IMR-90 (cell line): ENCODE measurements around the gene INF2. TPM values are rescaled to one million over a fixed set of nuclear protein-coding genes. Genes with fewer than 3 reads are reported as not detected.

ENCODE experiments used
- ATAC-seq: fragments of 200-7000 bp; cut with Tn5 transposase; 2 replicates; pipeline ENCODE4 v1.9.1; 2020; ENCODE audit warnings: low read depth, mild to moderate bottlenecking, moderate library complexity
- BruUV-seq: library from RNA; stranded (reverse); fragments of 400-500 nt; replicated peaks from 2 replicates; lab custom pipeline; 2021; lab: Mats Ljungman, UMichigan
- CTCF ChIA-PET: fragments of 300-600 bp; formaldehyde crosslinking; extraction: SDS; loops from one replicate; lab custom pipeline; 2021; ENCODE audit warnings: antibody characterized with exemption; lab: Yijun Ruan, JAX
- POLR2A ChIA-PET: fragments of 300-600 bp; sonication (Branson Sonifier 250); formaldehyde crosslinking; loops from one replicate; lab custom pipeline; 2022; ENCODE audit warnings: antibody characterized with exemption; ENCODE audit not compliant: unreplicated experiment; lab: Charles Lee
- DNase-seq: peaks from one replicate; pipeline ENCODE4 v3.0.0; 2013
- H2AFZ ChIP-seq: replicated peaks from 2 replicates; pipeline ENCODE3; 2013; ENCODE audit warnings: low read length, mild to moderate bottlenecking; ENCODE audit not compliant: poor library complexity
- H2AK5ac ChIP-seq: 2 replicates; pipeline ENCODE4 v1.6.1; 2013; ENCODE audit warnings: low read depth, low read length, inconsistent platforms
- H2AK9ac ChIP-seq: replicated peaks from 2 replicates; pipeline ENCODE3; 2013; ENCODE audit warnings: mild to moderate bottlenecking, low read depth, low read length, moderate library complexity; ENCODE audit not compliant: poor library complexity
- H2BK120ac ChIP-seq: 2 replicates; pipeline ENCODE4 v1.6.1; 2013; ENCODE audit warnings: low read depth, low read length, inconsistent platforms
- H2BK15ac ChIP-seq: 3 replicates; pipeline ENCODE4 v1.6.1; 2013; ENCODE audit warnings: low read depth, low read length, inconsistent platforms
- H2BK20ac ChIP-seq: 2 replicates; pipeline ENCODE4 v1.6.1; 2013; ENCODE audit warnings: low read depth, mild to moderate bottlenecking, inconsistent platforms, low read length, moderate library complexity
- H2BK5ac ChIP-seq: 2 replicates; pipeline ENCODE4 v1.6.1; 2013; ENCODE audit warnings: mild to moderate bottlenecking, low read depth, low read length, inconsistent platforms; ENCODE audit not compliant: poor library complexity, severe bottlenecking
- H3K14ac ChIP-seq: replicated peaks from 2 replicates; pipeline ENCODE4 v1.6.1; 2013; ENCODE audit warnings: low read depth, low read length, inconsistent platforms
- H3K18ac ChIP-seq: 2 replicates; pipeline ENCODE4 v1.6.1; 2013; ENCODE audit warnings: low read depth, low read length, control low read depth
- H3K23ac ChIP-seq: 2 replicates; pipeline ENCODE4 v1.6.1; 2013; ENCODE audit warnings: low read depth, low read length, inconsistent platforms
- H3K27ac ChIP-seq: 2 replicates; pipeline ENCODE4 v1.5.1; 2013; ENCODE audit warnings: mild to moderate bottlenecking, control low read depth, low read length; ENCODE audit not compliant: insufficient read depth
- H3K27me3 ChIP-seq: 2 replicates; pipeline ENCODE4 v1.6.1; 2013; ENCODE audit warnings: low read length; ENCODE audit not compliant: control insufficient read depth, insufficient read depth
- H3K36me3 ChIP-seq: 2 replicates; pipeline ENCODE4 v1.6.1; 2013; ENCODE audit warnings: low read length, mixed read lengths; ENCODE audit not compliant: control insufficient read depth, insufficient read depth
- H3K4ac ChIP-seq: 2 replicates; pipeline ENCODE4 v1.6.1; 2013; ENCODE audit warnings: low read depth, low read length, inconsistent platforms
- H3K4me1 ChIP-seq: 2 replicates; pipeline ENCODE4 v1.6.1; 2013; ENCODE audit warnings: low read length, mixed read lengths; ENCODE audit not compliant: control insufficient read depth, insufficient read depth
- H3K4me2 ChIP-seq: 2 replicates; pipeline ENCODE4 v1.6.1; 2013; ENCODE audit warnings: low read depth, mild to moderate bottlenecking, control low read depth, low read length, moderate library complexity
- H3K4me3 ChIP-seq: 2 replicates; pipeline ENCODE4 v1.5.1; 2013; ENCODE audit warnings: low read depth, mild to moderate bottlenecking, control low read depth, low read length, moderate library complexity; ENCODE audit not compliant: insufficient read depth
- H3K56ac ChIP-seq: 2 replicates; pipeline ENCODE4 v1.6.1; 2013; ENCODE audit warnings: low read length, inconsistent platforms; ENCODE audit not compliant: insufficient read depth; ENCODE audit errors: extremely low read depth
- H3K79me1 ChIP-seq, 2 experiments: 2 replicates each; pipeline ENCODE4 v1.6.1; 2013; ENCODE audit warnings: low read length in 2 of 2, inconsistent platforms in 1 of 2, low read depth in 1 of 2
- H3K9ac ChIP-seq: 2 replicates; pipeline ENCODE4 v1.6.1; 2013; ENCODE audit warnings: low read depth, low read length, control low read depth
- H3K9me1 ChIP-seq: 2 replicates; pipeline ENCODE4 v1.6.1; 2013; ENCODE audit warnings: low read length, inconsistent platforms; ENCODE audit not compliant: insufficient read depth
- H3K9me3 ChIP-seq: 2 replicates; pipeline ENCODE4 v1.6.1; 2013; ENCODE audit warnings: low read length; ENCODE audit not compliant: control insufficient read depth, insufficient read depth
- H4K20me1 ChIP-seq: 2 replicates; pipeline ENCODE4 v1.6.1; 2013; ENCODE audit warnings: low read length, inconsistent platforms; ENCODE audit not compliant: insufficient read depth
- H4K5ac ChIP-seq: 2 replicates; pipeline ENCODE4 v1.6.1; 2013; ENCODE audit warnings: mild to moderate bottlenecking, low read depth, low read length, control low read depth
- H4K8ac ChIP-seq, 2 experiments: 2 replicates each; pipeline ENCODE4 v1.6.1; 2013; ENCODE audit warnings: low read depth in 2 of 2, low read length in 2 of 2, control low read depth in 1 of 2, inconsistent platforms in 1 of 2
- H4K91ac ChIP-seq: 2 replicates; pipeline ENCODE4 v1.6.1; 2013; ENCODE audit warnings: low read depth, low read length, inconsistent platforms; ENCODE audit not compliant: insufficient read depth
- BHLHE40 ChIP-seq: fragments of 150-350 bp; IDR thresholded peaks from 2 replicates; pipeline ENCODE4 v1.6.1; 2016; ENCODE audit warnings: mild to moderate bottlenecking, low read depth, low read length
- CEBPB ChIP-seq: IDR thresholded peaks from 2 replicates; pipeline ENCODE4 v1.6.1; 2012; ENCODE audit warnings: low read depth, low read length, improper control_type of control experiment
- CTCF ChIP-seq: conservative IDR thresholded peaks from 2 replicates; pipeline ENCODE4 v1.5.1; 2012; ENCODE audit warnings: mild to moderate bottlenecking, low read depth, low read length, improper control_type of control experiment
- FOS ChIP-seq: fragments of 150-350 bp; IDR thresholded peaks from 2 replicates; pipeline ENCODE4 v1.6.1; 2016; ENCODE audit warnings: low read depth, low read length
- MAFK ChIP-seq: IDR thresholded peaks from 2 replicates; pipeline ENCODE4 v1.6.1; 2012; ENCODE audit warnings: low read depth, low read length, improper control_type of control experiment
- MAZ ChIP-seq: IDR thresholded peaks from 2 replicates; pipeline ENCODE4 v1.6.1; 2012; ENCODE audit warnings: low read depth, mild to moderate bottlenecking, low read length, improper control_type of control experiment, moderate library complexity, borderline replicate concordance
- MXI1 ChIP-seq: IDR thresholded peaks from 2 replicates; pipeline ENCODE4 v1.6.1; 2012; ENCODE audit warnings: low read depth, mild to moderate bottlenecking, low read length, moderate library complexity, borderline replicate concordance
- NFE2L2 ChIP-seq: fragments of 150-350 bp; IDR thresholded peaks from 2 replicates; pipeline ENCODE4 v1.6.1; 2016; ENCODE audit warnings: low read depth, mild to moderate bottlenecking, low read length
- POLR2A ChIP-seq: IDR thresholded peaks from 2 replicates; pipeline ENCODE4 v1.6.1; 2012; ENCODE audit warnings: mild to moderate bottlenecking, low read depth, low read length
- RAD21 ChIP-seq: IDR thresholded peaks from 2 replicates; pipeline ENCODE4 v1.6.1; 2012; ENCODE audit warnings: low read length, improper control_type of control experiment
- RCOR1 ChIP-seq: IDR thresholded peaks from 2 replicates; pipeline ENCODE4 v1.6.1; 2012; ENCODE audit warnings: mild to moderate bottlenecking, low read length, improper control_type of control experiment; ENCODE audit not compliant: insufficient replicate concordance
- RFX5 ChIP-seq: IDR thresholded peaks from 2 replicates; pipeline ENCODE4 v1.8.0; 2012; ENCODE audit warnings: low read depth, mild to moderate bottlenecking, low read length, moderate library complexity
- SMC3 ChIP-seq: fragments of 150-350 bp; IDR thresholded peaks from 2 replicates; pipeline ENCODE4 v1.6.1; 2016; ENCODE audit warnings: low read depth, mild to moderate bottlenecking, antibody characterized with exemption, low read length, moderate library complexity
- USF2 ChIP-seq: fragments of 150-350 bp; IDR thresholded peaks from 2 replicates; pipeline ENCODE4 v1.6.1; 2017; ENCODE audit warnings: mild to moderate bottlenecking, antibody characterized with exemption, low read length, low read depth
- WGBS, 2 experiments: methylation state at CpG; one replicate each; pipeline versions ENCODE4 v1.1.5 to v1.1.7; 2013; ENCODE audit warnings: missing lambda C conversion rate in 2 of 2; ENCODE audit not compliant: insufficient read length in 1 of 2; ENCODE audit errors: extremely low coverage in 2 of 2; 5-methylcytosine and 5-hydroxymethylcytosine counted together
- dilution Hi-C: fragments of 300-500 bp; cut with HindIII; formaldehyde crosslinking; loops from one replicate; pipeline ENCODE4 v1.14.3; 2018; ENCODE audit warnings: low sequenced_read_pairs; ENCODE audit not compliant: unreplicated experiment
- in situ Hi-C: fragments of 300-500 bp; cut with MboI; formaldehyde crosslinking; loops from 3 replicates; pipeline ENCODE4 v1.14.3; 2019; ENCODE audit warnings: low sequenced_read_pairs, inconsistent platforms, mixed read lengths
- intact Hi-C: fragments of 100-400 bp; cut with micrococcal nuclease; formaldehyde crosslinking; loops from 2 replicates; pipeline ENCODE4 v1.10.0; 2022
- polyA plus RNA-seq, 3 experiments: library from polyadenylated mRNA; depleted of rRNA; stranded (reverse); fragments of >200 nt; gene quantifications; 2 replicates each; pipeline ENCODE4 v1.2.3, GENCODE V29; 2012; ENCODE audit warnings: low replicate concordance in 1 of 3
- total RNA-seq: library from RNA; depleted of rRNA; stranded (reverse); fragments of >200 nt; gene quantifications from 2 replicates; pipeline ENCODE4 v1.2.3, GENCODE V29; 2012

INF2 gene
- total and polyA plus RNA-seq, 2 of the 4 experiments (the other 2 are of a cell fraction) = 16.8 to 62.1 TPM

- TF ChIP-seq RAD21 = no peak
Observed at GRCh38 chr14:104709387-104710039, 20.1 kb downstream of the INF2 start (continued).

GRCh38 chr14:104710071-104710735 lies 20.8 kb downstream of the INF2 start:
- H2AK9ac ChIP-seq = no peak overlapping the region
- H2AK5ac ChIP-seq = no peak overlapping the region
- in situ Hi-C loops (no loop called here), intact Hi-C loops (no loop called here), dilution Hi-C loops (no loop called here)
- peaks cover 22% of the 10 kb centered on the region for H4K20me1 ChIP-seq
- H3K79me1 ChIP-seq = peaks cover 5 to 7% of the 10 kb centered on the region in 2 experiments; a peak in 1 of 4 replicates
- no peak overlapping the region for H3K56ac ChIP-seq
- H2BK15ac ChIP-seq = no peak overlapping the region
- H4K5ac ChIP-seq = no peak overlapping the region
- no peak overlapping the region for H3K9ac ChIP-seq
- H3K9me3 ChIP-seq = no peaks in the 10 kb centered on the region
- H3K4me1 ChIP-seq = peaks cover 4% of the 10 kb centered on the region; the same call in 1 of the 2 replicates
- DNase-seq (no peak), ATAC-seq (no peak)
- WGBS, 2 experiments = 93% methylated on average over 20 of the region's 34 CpGs; no CpG with 5 or more reads in 1 of the 2 experiments
- H2BK120ac ChIP-seq = no peak overlapping the region
- H4K91ac ChIP-seq = no peak overlapping the region
- H3K27ac ChIP-seq = no peak overlapping the region
- H3K23ac ChIP-seq = no peak overlapping the region
- BruUV-seq = no TSS peak
- no peak overlapping the region for H3K4ac ChIP-seq
- no peak overlapping the region for H3K14ac ChIP-seq
- H3K27me3 ChIP-seq = no peaks in the 10 kb centered on the region
- ChIA-PET CTCF (no interaction called here), POLR2A (no interaction called here)
- H4K8ac ChIP-seq = no peak overlapping the region
- no peak overlapping the region for H2BK20ac ChIP-seq
- H3K4me2 ChIP-seq = no peak overlapping the region
- peaks cover 67% of the 10 kb centered on the region for H3K36me3 ChIP-seq
- H2AFZ ChIP-seq = peak overlapping the region; percentile 58
- no peak overlapping the region for H3K4me3 ChIP-seq
- H2BK5ac ChIP-seq = no peak overlapping the region
- H3K9me1 ChIP-seq = no peaks in the 10 kb centered on the region
- no peak overlapping the region for H3K18ac ChIP-seq
- TF ChIP-seq MAZ (no peak), POLR2A (no peak), CEBPB (no peak), BHLHE40 (no peak), NFE2L2 (no peak), MXI1 (no peak), USF2 (no peak), FOS (no peak), RCOR1 (no peak), RFX5 (no peak), MAFK (no peak), RAD21 (no peak), CTCF (no peak), SMC3 (no peak)
